Placental epithelial cell (primary cell): ENCODE data around the gene SYNE1. TPM values are rescaled to one million over a fixed set of nuclear protein-coding genes. Genes with fewer than 3 reads are reported as not detected.

Experiments
- small RNA-seq: library from RNA; depleted of rRNA; stranded (forward); fragments of <200 nt; gene quantifications from one replicate; pipeline ENCODE3, GENCODE V24; 2012
- total RNA-seq: library from RNA; depleted of rRNA; stranded (reverse); fragments of >200 nt; gene quantifications from 2 replicates; pipeline ENCODE4 v1.2.3, GENCODE V29; 2012

SYNE1 gene
- 60.9 and 74.6 TPM in 2 replicates for total RNA-seq

GRCh38 chr6:152637296-152638047 lies at the start of gene SYNE1:
Gene SYNE1 (minus strand): TSS chr6:152637362. CDS start chr6:152628331, 9,031 bp downstream.

Small RNAs within 50 kb of the gene (small RNA-seq; reads per million reads assigned to genes)
- gene RNA5SP223: not detected

Other genes with a start within 250 kb of the SYNE1 start
- not detected in 2 replicates for gene MYCT1, start 60.5 kb upstream of the SYNE1 start, total RNA-seq
- gene VIP, start 113.4 kb upstream of the SYNE1 start, total RNA-seq: not detected in 2 replicates